Prostate gland (tissue), 2 donors: ENCODE results near the gene RNF115.

Source experiments
- POLR2A ChIP-seq: fragments of 450-650 bp; IDR thresholded peaks from one replicate; pipeline ENCODE4 v1.6.1; 2016; ENCODE audit warnings: antibody characterized with exemption, mild to moderate bottlenecking
- POLR2AphosphoS5 ChIP-seq: sonication (generic); formaldehyde crosslinking; IDR thresholded peaks from one replicate; pipeline ENCODE4 v1.6.1; 2017; ENCODE audit warnings: antibody characterized with exemption
- TF ChIP-seq, protein P1 (sequence below), 4 experiments: fragments of 200-600 bp in 2 of 4; fragments of 450-650 bp in 2 of 4; sonication (generic) in 2 of 4; IDR thresholded peaks; 1 replicate in 3 of 4; 2 replicates in 1 of 4; pipeline ENCODE4 v1.5.1; 2016 to 2019; ENCODE audit warnings: antibody characterized with exemption in 4 of 4, mild to moderate bottlenecking in 2 of 4, moderate library complexity in 2 of 4

DNA sequence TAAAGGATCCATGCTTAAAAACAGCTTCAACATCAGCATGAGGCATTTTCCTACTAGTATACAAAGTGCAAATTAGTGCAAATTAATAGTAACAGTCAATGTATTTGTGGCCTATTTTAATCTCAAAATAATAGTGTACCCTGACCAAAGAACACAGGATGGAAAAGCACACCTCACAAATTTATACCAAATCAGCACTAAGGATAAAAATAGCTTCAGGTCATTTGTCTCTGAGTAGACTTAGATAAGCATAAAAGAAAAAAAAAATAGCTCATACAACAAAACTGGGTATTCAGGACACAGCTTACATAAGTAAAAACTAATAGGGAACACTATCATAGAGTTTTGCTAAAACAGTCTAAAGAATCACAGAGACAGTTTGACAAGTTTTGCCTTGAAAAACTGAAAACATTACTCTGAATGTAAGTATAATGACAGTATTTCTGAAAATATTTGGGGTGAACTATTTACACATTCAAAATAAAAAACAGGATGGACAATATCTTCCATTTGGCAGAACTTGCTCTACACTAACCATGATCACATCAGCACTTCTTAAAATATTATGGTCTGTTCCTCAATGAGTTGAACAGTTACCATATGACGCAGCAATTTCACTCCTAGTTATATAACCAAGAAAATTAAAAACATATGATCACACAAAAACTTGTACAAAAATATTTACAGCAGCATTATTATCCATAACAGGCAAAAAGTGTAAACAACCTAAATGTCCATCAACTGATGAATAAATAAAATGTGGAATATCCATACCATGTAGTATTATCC lies 46.3 kb downstream of the RNF115 start:
- TF ChIP-seq, protein P1, sequence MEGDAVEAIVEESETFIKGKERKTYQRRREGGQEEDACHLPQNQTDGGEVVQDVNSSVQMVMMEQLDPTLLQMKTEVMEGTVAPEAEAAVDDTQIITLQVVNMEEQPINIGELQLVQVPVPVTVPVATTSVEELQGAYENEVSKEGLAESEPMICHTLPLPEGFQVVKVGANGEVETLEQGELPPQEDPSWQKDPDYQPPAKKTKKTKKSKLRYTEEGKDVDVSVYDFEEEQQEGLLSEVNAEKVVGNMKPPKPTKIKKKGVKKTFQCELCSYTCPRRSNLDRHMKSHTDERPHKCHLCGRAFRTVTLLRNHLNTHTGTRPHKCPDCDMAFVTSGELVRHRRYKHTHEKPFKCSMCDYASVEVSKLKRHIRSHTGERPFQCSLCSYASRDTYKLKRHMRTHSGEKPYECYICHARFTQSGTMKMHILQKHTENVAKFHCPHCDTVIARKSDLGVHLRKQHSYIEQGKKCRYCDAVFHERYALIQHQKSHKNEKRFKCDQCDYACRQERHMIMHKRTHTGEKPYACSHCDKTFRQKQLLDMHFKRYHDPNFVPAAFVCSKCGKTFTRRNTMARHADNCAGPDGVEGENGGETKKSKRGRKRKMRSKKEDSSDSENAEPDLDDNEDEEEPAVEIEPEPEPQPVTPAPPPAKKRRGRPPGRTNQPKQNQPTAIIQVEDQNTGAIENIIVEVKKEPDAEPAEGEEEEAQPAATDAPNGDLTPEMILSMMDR (IDR thresholded peaks at IDR 0.05) = no peak
- TF ChIP-seq POLR2A (no peak), POLR2AphosphoS5 (no peak)
